Skeletal muscle tissue (tissue), 4 donors: ENCODE measurements around the gene ZP1. TPM values are rescaled to one million over a fixed set of nuclear protein-coding genes. Genes with fewer than 3 reads are reported as not detected.

ENCODE experiments used
- H3K27ac ChIP-seq: one replicate; pipeline ENCODE4 v1.7.0; 2013; ENCODE audit warnings: mild to moderate bottlenecking, low read depth, low read length, inconsistent platforms
- H3K27me3 ChIP-seq, 3 donors: one replicate each; pipeline ENCODE4 v1.7.0; 2013; ENCODE audit warnings: low read length in 3 of 3; ENCODE audit not compliant: control insufficient read depth in 3 of 3, insufficient read depth in 3 of 3
- H3K36me3 ChIP-seq, 3 donors: one replicate each; pipeline ENCODE4 v1.7.0; 2013; ENCODE audit warnings: low read length in 3 of 3; ENCODE audit not compliant: control insufficient read depth in 3 of 3, insufficient read depth in 3 of 3
- H3K4me1 ChIP-seq, 3 donors: one replicate each; pipeline ENCODE4 v1.7.0; 2013; ENCODE audit warnings: low read length in 3 of 3, mild to moderate bottlenecking in 3 of 3; ENCODE audit not compliant: control insufficient read depth in 3 of 3, insufficient read depth in 3 of 3
- H3K4me3 ChIP-seq, 3 donors: one replicate each; pipeline ENCODE4 v1.7.0; 2013; ENCODE audit warnings: low read length in 3 of 3
- H3K9ac ChIP-seq, 3 donors: one replicate each; pipeline ENCODE4 v1.7.0; 2013; ENCODE audit warnings: low read length in 3 of 3, mild to moderate bottlenecking in 3 of 3, moderate library complexity in 2 of 3, low read depth in 1 of 3
- H3K9me3 ChIP-seq, 3 donors: one replicate each; pipeline ENCODE4 v1.7.0; 2013; ENCODE audit warnings: low read length in 3 of 3; ENCODE audit not compliant: control insufficient read depth in 3 of 3
- total RNA-seq: library from RNA; depleted of rRNA; stranded (reverse); fragments of >200 nt; gene quantifications from one replicate; pipeline ENCODE4 v1.2.3, GENCODE V29; 2014
- donor health status: Osteomylitis.

Gene ZP1
- total RNA-seq, 1 donor from 2014 or later, result not detected

DNA sequence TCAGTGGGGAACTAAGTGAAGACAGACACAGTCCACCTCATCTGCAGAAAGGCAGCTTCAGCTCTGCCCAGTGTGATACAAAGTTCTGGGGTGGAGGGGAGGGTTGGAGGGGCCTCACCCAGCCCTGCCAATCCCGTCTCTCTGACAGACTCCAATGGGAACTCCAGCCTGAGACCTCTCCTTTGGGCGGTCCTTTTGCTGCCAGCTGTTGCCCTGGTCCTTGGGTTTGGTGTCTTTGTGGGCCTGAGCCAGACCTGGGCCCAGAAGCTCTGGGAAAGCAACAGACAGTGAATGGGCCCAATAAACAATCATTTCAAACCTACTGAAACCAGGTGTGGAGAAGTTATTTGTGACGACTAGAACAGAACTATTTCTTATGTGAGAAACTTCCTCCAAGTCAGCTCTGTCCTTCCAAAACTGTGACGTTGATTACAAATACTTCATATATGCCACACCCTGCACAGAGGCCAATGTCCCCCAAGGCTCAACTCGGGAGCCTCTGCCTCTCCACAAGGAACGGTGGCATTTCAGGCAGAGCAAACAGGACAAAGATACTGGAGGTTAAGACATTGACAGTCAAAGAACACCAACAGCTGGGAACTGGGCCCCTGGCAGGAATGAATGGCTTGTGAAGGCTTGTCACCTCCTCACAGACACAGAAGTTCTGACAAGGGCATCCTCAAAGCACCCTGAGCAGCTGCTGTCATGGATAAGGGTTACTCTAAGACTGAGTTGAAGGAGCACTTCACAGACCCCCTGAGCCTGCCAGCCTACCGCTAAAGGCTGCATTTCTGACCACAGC, 8.2 kb downstream of the ZP1 start:
- Histone ChIP-seq H3K9me3 (no peaks in the 10 kb centered on the region), H3K27me3 (peaks cover 0 to 2% (median 0%) of the 10 kb centered on the region in 3 donors), H3K27ac (no peak overlapping the region), H3K9ac (no peak overlapping the region), H3K36me3 (peaks cover 3 to 8% (median 3%) of the 10 kb centered on the region in 3 donors), H3K4me3 (no peak overlapping the region), H3K4me1 (peaks cover 65 to 68% (median 67%) of the 10 kb centered on the region in 3 donors)

GRCh38 chr11:60876168-60876485, 8.8 kb downstream of the ZP1 start:
- Histone ChIP-seq H3K4me3 (no peak overlapping the region), H3K9me3 (no peaks in the 10 kb centered on the region), H3K36me3 (peaks cover 3 to 14% (median 5%) of the 10 kb centered on the region in 3 donors), H3K9ac (no peak overlapping the region), H3K27me3 (peaks cover 0 to under 1% (median 0%) of the 10 kb centered on the region in 3 donors), H3K27ac (peak overlapping the region; percentile 6), H3K4me1 (peaks cover 62 to 67% (median 64%) of the 10 kb centered on the region in 3 donors)

GRCh38 chr11:60878245-60879101, 11.1 kb downstream of the ZP1 start:
- Histone ChIP-seq H3K27me3 (no peaks in the 10 kb centered on the region), H3K9ac (peak overlapping the region in 1 of 3 donors; percentile 54), H3K36me3 (peaks cover 3 to 14% (median 5%) of the 10 kb centered on the region in 3 donors), H3K27ac (peak overlapping the region; percentile 67), H3K9me3 (no peaks in the 10 kb centered on the region), H3K4me3 (no peak overlapping the region), H3K4me1 (peaks cover 39 to 50% (median 42%) of the 10 kb centered on the region in 3 donors)

GRCh38 chr11:60879104-60879503, 11.8 kb downstream of the ZP1 start:
- H3K9me3 ChIP-seq, result no peaks in the 10 kb centered on the region
- peak overlapping the region; percentile 4 for H3K27ac ChIP-seq
- no peaks in the 10 kb centered on the region for H3K27me3 ChIP-seq
- H3K4me1 ChIP-seq, result peaks cover 32 to 44% (median 36%) of the 10 kb centered on the region in 3 donors
- no peak overlapping the region for H3K4me3 ChIP-seq
- peaks cover 3 to 14% (median 5%) of the 10 kb centered on the region in 3 donors for H3K36me3 ChIP-seq
- peak overlapping the region in 1 of 3 donors; percentile 28 for H3K9ac ChIP-seq

- no peaks in the 10 kb centered on the region for H3K9me3 ChIP-seq
- H3K27ac ChIP-seq, result no peak overlapping the region
- no peak overlapping the region for H3K9ac ChIP-seq
- H3K4me3 ChIP-seq, result no peak overlapping the region
- peaks cover 24 to 36% (median 26%) of the 10 kb centered on the region in 3 donors for H3K4me1 ChIP-seq
- peaks cover 3 to 14% (median 5%) of the 10 kb centered on the region in 3 donors for H3K36me3 ChIP-seq
- H3K27me3 ChIP-seq, result no peaks in the 10 kb centered on the region
These were observed 12.7 kb downstream of the ZP1 start for GRCh38 chr11:60879971-60880588.

GRCh38 chr11:60880643-60881282, 13.4 kb downstream of the ZP1 start:
- Histone ChIP-seq H3K36me3 (peaks cover 3 to 14% (median 5%) of the 10 kb centered on the region in 3 donors), H3K27me3 (no peaks in the 10 kb centered on the region), H3K27ac (no peak overlapping the region), H3K4me3 (no peak overlapping the region), H3K9me3 (no peaks in the 10 kb centered on the region), H3K4me1 (peaks cover 22 to 33% (median 23%) of the 10 kb centered on the region in 3 donors), H3K9ac (no peak overlapping the region)

- Histone ChIP-seq H3K27ac (no peak overlapping the region), H3K4me1 (peaks cover 0 to 7% (median 6%) of the 10 kb centered on the region in 3 donors), H3K9ac (no peak overlapping the region), H3K36me3 (peaks cover 6 to 23% (median 9%) of the 10 kb centered on the region in 3 donors), H3K27me3 (no peaks in the 10 kb centered on the region), H3K9me3 (no peaks in the 10 kb centered on the region), H3K4me3 (no peak overlapping the region)
These were observed 20.2 kb downstream of the ZP1 start for GRCh38 chr11:60887556-60887955.

- Histone ChIP-seq H3K27me3 (no peaks in the 10 kb centered on the region), H3K27ac (no peak overlapping the region), H3K4me3 (no peak overlapping the region), H3K9me3 (no peaks in the 10 kb centered on the region), H3K4me1 (peaks cover 0 to 7% (median 6%) of the 10 kb centered on the region in 3 donors), H3K9ac (no peak overlapping the region), H3K36me3 (peaks cover 15 to 37% (median 26%) of the 10 kb centered on the region in 3 donors)
These were observed 22.5 kb downstream of the ZP1 start for GRCh38 chr11:60889869-60890311.

GRCh38 chr11:60890696-60891095, 23.4 kb downstream of the ZP1 start:
- H3K9ac ChIP-seq, result no peak overlapping the region
- H3K27me3 ChIP-seq, result no peaks in the 10 kb centered on the region
- no peak overlapping the region for H3K27ac ChIP-seq
- H3K4me3 ChIP-seq, result no peak overlapping the region
- peaks cover 0 to 7% (median 6%) of the 10 kb centered on the region in 3 donors for H3K4me1 ChIP-seq
- H3K9me3 ChIP-seq, result no peaks in the 10 kb centered on the region
- peaks cover 22 to 45% (median 32%) of the 10 kb centered on the region in 3 donors for H3K36me3 ChIP-seq
